ENCODE measurements around the gene DUOXA2. TPM values are rescaled to one million over a fixed set of nuclear protein-coding genes. Genes with fewer than 3 reads are reported as not detected.

DUOXA2 gene
- polyA plus RNA-seq, 1 experiment = not detected

GRCh38 chr15:45136378-45136764 is 22.2 kb downstream of the DUOXA2 start:
- Histone ChIP-seq H3K4me3 (ENCODE audit: low read depth, low read length) (no peak overlapping the region), H3K27me3 (ENCODE audit: control insufficient read depth, insufficient read depth, low read length) (peaks cover 21% of the 10 kb centered on the region), H3K36me3 (ENCODE audit: control insufficient read depth, insufficient read depth, low read length) (no peaks in the 10 kb centered on the region)
- no peak for TF ChIP-seq CTCF (IDR thresholded peaks at IDR 0.05; ENCODE audit: insufficient read depth, low read depth, low read length)
- ChIA-PET POLR2A (no interaction called here), CTCF (interaction anchor here (2.9 kb wide), 1 partner anchor 18 kb away, joined by 17 read pairs; no protein-coding TSS in a partner anchor)
- no peak for DNase-seq (ENCODE audit: low read depth)

- no peak for TF ChIP-seq CTCF (IDR thresholded peaks at IDR 0.05; ENCODE audit: insufficient read depth, low read depth, low read length)
- ChIA-PET POLR2A (no interaction called here), CTCF (interaction anchor here (0.7 to 2.9 kb wide), 3 partner anchors 12 to 116 kb away, joined by 3 to 17 read pairs (median 4); no protein-coding TSS in a partner anchor)
- no peak overlapping the region for H3K4me3 ChIP-seq (ENCODE audit: low read depth, low read length)
- H3K36me3 ChIP-seq (ENCODE audit: control insufficient read depth, insufficient read depth, low read length) = no peaks in the 10 kb centered on the region
- no peak for DNase-seq (ENCODE audit: low read depth)
- peaks cover 21% of the 10 kb centered on the region for H3K27me3 ChIP-seq (ENCODE audit: control insufficient read depth, insufficient read depth, low read length)
Observed at GRCh38 chr15:45137703-45138102, 23.6 kb downstream of the DUOXA2 start.

DNA sequence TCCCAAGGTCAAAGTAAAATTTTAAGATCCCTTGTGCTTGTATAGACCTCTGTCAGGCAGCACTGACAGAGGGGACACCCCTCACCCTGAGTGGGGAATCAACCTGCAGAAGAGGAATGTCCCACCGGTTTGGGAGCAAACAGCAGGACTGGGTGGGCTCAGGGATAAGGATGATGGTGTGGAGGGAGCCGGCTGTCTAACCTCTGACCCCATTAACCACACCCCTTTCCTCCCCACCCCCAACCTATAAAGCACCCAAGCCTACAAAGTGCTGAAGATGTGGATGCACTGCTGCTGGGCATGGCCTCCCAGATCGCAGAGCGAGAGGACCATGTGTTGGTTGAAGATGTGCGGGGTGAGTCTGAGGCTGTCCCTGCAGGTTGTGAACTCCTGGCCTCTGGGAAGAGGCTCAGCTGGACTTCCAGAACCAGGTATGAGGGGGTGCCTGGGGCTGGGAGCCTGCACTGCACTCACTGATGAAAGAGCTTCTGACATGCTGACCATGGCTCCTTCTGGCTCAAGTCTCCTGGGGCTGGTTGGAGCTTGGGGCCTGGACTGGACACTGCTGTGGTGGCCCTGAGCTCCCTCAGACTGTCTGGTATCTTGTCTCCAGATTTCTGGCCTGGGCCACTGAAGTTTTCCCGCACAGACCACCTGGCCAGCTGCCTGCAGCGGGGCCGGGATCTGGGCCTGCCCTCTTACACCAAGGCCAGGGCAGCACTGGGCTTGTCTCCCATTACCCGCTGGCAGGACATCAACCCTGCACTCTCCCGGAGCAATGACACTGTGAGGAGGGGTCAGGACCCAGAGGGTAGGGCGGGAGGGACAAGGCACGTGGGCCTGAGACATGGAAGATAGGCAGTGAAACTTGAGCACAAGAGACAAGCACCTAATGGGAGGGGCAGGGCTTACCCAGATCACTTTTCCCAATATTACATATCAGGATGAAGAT is 25.0 kb downstream of the DUOXA2 start:
- POLR2A ChIA-PET = no interaction called here
- Histone ChIP-seq H3K27me3 (ENCODE audit: control insufficient read depth, insufficient read depth, low read length) (peaks cover 15% of the 10 kb centered on the region), H3K4me3 (ENCODE audit: low read depth, low read length) (no peak overlapping the region), H3K36me3 (ENCODE audit: control insufficient read depth, insufficient read depth, low read length) (no peaks in the 10 kb centered on the region)
- TF ChIP-seq CTCF (IDR thresholded peaks at IDR 0.05; ENCODE audit: insufficient read depth, low read depth, low read length) = no peak
- DNase-seq (ENCODE audit: low read depth) = no peak
- CTCF ChIA-PET = interaction anchor here (1.3 to 2.9 kb wide), 3 partner anchors 10 to 21 kb away, joined by 3 to 17 read pairs (median 3); no protein-coding TSS in a partner anchor

GRCh38 chr15:45139770-45140169 is 25.6 kb downstream of the DUOXA2 start:
- POLR2A ChIA-PET = no interaction called here
- no peak for TF ChIP-seq CTCF (IDR thresholded peaks at IDR 0.05; ENCODE audit: insufficient read depth, low read depth, low read length)
- Histone ChIP-seq H3K27me3 (ENCODE audit: control insufficient read depth, insufficient read depth, low read length) (peaks cover 10% of the 10 kb centered on the region), H3K36me3 (ENCODE audit: control insufficient read depth, insufficient read depth, low read length) (no peaks in the 10 kb centered on the region), H3K4me3 (ENCODE audit: low read depth, low read length) (no peak overlapping the region)
- DNase-seq (ENCODE audit: low read depth) = no peak
- CTCF ChIA-PET = interaction anchor here (1.3 to 1.5 kb wide), 2 partner anchors 10 to 22 kb away, joined by 3 read pairs; no protein-coding TSS in a partner anchor

- ChIA-PET CTCF (interaction anchor here (1.2 to 1.5 kb wide), 2 partner anchors 10 to 23 kb away, joined by 3 to 5 read pairs; partner anchors contain the start of genes DUOX1 and DUOXA1), POLR2A (no interaction called here)
- Histone ChIP-seq H3K36me3 (ENCODE audit: control insufficient read depth, insufficient read depth, low read length) (no peaks in the 10 kb centered on the region), H3K4me3 (ENCODE audit: low read depth, low read length) (no peak overlapping the region), H3K27me3 (ENCODE audit: control insufficient read depth, insufficient read depth, low read length) (peaks cover 8% of the 10 kb centered on the region)
- TF ChIP-seq CTCF (IDR thresholded peaks at IDR 0.05; ENCODE audit: insufficient read depth, low read depth, low read length) = no peak
- DNase-seq (ENCODE audit: low read depth) = no peak
Observed at GRCh38 chr15:45140557-45141250, 26.6 kb downstream of the DUOXA2 start.
